Stimulated activated naive CD4-positive, alpha-beta T cell (primary cell): ENCODE data around the gene MACROD2.

ENCODE experiments used
- DNase-seq, 6 experiments: peaks; one replicate each; lab custom pipeline; 2025; lab: John Stamatoyannopoulos, UW

The MACROD2 gene

DNA sequence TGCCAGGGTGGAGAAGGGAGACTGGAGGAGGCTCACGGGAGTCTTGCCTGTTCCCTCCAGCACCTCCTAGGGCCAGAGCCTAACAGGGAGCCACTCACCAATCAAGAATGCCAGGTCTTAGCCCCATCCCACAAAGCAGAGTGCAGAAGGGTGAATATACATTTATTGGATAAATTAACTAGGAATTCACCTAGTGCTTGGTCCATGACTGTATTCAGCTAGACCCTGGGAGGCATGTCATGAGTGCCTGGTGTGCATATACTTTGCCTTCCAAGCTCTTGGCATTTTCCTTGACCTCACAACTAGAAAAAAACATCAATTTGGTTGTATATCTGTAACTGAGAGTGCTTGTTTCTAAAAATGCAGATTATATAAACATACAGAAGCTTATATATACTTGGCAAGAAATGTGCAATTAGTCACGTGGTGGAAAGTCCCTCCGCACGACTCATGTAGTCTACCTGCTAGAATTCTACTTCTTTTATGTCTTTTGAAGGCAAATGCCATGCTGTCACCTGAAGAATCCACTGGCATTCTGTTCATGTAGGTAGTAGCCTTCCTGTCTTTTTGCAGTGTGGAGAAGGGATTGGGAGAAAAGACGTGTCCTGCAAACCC lies 1586.9 kb downstream of the MACROD2 start:
- DNase-seq: no peak

DNA sequence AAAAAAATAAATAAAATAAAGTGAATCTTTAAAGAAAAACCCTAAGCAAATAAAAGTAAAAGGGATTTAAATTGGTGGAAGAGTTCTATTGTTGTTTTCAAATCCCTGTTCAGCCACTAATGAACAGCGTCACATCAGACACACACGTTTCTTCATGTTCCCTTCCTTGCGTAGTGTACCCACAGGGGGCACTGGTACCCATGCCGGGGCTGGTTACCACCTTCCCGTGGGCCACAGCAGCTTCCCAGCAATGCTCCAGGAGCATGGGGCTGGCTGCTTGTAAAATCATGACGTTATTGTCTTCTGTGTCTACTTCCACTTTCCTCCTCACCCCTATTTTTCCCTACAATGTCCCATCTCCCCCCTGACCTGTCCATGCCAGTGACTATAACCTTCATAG lies 1589.2 kb downstream of the MACROD2 start:
- no peak for DNase-seq

DNA sequence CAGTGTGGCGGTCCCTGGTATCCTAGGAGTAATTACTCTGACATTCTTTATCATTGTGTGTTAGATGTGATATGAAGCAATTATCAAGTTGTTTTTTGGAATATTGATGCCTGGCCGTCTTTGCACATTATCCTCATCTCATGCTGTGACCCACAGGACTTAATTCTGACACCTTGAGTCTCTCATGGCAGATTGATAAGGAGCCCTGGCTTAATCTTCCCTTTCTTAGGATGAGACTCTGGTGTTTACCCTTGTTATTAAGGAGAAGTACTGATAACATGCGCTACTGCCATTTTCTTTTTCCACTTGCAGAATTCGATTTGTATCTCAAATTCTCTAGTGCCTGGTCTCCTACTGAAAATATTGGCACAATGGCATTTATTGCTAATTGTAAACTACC lies 1597.8 kb downstream of the MACROD2 start:
- no peak for DNase-seq

DNA sequence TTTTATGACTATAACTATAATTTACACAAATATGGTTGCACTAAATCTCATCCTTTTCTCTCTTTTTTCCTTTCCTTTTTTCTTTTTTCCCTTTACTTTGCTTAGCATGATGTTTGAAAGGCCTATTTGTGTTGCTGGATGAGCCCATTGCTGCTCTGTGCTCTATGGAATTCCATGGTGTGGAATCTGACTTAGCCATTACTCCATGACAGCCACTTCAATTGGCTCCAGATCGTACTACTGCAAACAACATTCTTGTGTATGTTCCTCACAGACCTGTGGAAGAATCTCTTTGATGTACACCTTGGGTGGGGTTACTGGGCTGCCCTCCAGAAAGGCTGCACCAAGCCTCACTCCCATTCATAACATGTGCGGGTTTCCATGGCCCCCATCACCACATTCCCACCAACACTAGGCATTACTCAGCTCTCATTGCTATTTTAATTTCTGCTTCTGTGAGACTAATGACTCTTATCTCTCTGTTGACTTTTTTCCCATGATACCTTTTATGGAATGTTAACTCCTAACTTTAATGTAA lies 1598.9 kb downstream of the MACROD2 start:
- no peak for DNase-seq

DNA sequence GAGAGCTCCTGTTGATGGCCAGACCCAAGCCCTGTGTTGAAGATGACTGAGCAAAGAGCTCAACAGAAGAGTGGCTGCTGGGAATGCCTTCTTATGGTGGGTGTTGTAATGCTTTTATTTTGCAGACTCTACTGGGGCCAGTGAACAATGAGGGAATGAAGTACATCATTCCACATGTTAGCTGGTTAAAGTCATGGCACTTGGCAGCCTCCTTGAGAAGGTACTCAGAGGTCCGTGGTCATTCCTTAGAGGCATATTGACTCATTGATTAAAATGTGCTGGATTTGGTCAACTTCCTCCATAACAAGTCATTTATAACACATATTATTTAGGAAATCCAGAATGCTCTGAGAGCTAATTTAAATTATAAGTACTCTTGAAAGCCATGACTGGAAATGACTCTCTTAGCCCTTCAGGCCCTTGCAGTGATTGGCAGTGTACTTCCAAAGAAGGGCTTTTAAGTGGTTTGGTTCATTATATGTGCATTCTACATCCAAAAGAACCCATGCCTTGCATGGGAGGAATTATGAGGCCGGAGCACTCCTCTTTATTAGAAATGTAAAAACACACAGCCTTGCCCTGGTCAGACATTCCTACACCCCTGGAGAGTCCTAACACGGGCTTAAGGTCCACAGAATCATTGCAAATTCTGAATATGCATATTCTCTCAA lies 1601.0 kb downstream of the MACROD2 start:
- no peak for DNase-seq

DNA sequence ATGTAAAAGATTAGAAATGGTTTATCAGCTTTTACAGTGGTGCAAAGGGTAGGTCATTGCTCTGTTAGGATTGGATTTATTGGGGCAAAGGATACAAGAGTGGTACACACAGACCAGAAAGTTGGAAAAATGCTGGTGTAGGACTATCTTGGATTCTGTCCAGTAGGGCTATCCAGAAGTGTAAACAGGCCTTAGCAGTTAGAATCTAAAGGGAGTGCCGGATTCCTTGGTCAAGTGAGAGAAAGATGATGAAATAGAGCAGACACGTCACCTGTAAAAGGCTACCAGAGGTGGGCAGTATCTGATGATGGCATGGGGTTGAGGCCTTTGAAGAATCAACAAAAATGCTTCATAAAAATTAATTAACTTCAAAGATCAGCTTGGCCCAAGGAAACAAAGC lies 1602.0 kb downstream of the MACROD2 start:
- DNase-seq: no peak

DNA sequence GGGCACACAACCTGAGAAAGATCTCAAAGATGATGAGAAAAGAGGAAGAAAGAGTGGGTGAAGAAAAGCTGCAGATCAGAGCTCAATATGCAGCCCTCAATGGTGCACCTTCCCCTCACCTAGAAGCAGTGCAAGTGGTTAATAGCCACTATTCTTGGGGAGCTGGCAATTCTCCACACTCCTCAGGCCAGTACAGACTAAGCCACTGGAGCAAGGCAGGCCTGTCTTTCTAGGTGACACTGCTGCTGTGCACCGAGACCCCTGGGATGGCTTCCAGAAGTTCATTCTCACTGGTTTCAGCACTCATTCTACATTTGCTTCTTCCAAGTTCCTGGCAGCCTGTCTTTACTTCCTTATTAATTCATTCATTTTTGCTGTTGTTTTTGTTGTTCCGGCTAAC lies 1604.6 kb downstream of the MACROD2 start:
- no peak for DNase-seq

DNA sequence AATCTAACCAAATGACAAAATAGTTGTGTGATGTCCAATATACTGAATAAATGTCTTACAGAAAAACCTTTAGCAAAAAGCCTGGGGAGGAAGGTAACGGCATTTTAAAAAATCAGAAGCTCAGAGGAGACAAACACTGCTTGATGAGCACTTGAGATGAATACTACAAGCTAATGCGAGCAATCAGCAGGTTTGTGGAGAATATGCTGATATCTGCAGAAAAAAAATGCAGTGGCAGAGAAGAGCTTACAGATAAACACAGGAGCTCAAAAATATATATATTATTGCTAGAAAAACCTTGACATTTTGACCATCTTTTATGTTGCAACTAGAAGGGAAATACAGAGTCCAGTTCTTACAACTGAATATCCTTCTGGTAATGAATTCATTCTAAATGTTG lies 1605.2 kb downstream of the MACROD2 start:
- no peak for DNase-seq

DNA sequence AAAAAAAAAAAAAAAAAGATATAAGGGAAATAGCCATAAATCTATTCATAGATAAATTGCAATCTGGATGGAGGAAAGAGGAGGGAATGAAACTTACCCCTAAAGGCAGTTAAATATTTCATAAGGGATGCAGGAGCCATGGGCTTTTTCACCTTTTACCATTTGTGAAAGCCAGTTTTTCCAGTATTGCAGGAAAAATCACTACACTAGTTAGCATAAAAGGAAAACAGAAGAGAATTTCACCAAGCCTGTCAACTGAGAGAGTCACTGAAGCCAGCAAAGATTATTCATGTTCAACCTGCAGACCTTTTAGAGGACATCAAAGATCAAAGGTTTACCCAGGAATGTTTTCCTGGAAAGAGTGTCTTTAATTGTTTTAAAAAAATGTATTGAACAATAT lies 1608.2 kb downstream of the MACROD2 start:
- DNase-seq: no peak

DNA sequence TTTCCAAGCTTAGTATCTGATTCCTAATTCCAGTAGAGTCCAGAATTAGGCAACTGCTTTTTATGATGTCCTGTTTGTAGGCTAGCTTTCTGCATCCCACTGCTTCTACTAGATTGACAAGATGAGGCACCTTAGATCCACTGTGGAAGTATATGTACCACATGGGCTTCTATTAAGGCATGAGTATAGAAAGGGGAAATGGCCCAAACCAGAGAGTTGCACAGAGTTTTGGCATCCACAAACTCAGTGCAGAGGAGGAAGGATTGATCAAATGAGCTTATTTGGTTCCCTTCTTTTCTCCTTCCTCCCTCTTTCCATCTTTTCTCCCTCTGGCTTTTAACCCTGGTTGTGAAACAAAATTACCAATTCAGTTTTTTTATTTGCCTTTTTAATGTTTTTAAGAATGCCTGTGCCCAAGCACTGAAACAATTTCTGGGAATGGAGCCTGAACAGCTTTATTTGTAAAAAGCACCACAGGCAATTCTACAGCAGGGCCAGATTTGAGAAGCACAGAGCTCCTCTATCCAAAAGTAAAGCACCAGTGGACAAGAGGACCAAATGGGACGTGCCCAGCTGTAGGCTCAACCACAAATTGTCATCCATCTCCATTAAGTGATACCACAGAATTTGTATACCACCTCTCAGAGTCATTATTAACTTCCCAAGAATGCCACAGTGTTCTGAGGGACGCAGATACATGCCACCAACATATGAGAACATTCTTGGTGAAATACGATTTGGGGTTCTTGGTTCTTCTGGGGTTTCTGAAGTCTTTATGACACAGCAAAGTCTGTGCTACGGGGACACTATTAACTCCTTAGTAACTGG lies 1608.9 kb downstream of the MACROD2 start:
- no peak for DNase-seq

DNA sequence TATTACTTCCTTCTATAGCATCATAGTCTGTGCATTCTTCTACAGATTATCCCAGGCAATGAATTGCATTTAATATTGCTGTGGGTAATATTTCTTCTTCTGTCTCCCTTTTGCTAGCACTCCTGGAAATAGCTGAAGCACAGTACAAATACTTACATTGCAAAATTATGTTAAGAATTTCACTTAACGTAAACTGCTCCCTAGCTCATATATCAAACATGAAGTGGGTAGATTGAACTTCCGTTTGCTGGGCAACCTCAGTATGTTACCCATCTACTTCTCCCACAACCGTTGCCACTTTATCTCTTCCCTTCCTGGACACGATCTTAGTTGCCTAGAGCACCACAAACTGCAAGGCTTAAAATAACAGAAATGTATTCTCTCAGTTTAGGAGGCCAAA lies 1614.6 kb downstream of the MACROD2 start:
- DNase-seq: no peak

DNA sequence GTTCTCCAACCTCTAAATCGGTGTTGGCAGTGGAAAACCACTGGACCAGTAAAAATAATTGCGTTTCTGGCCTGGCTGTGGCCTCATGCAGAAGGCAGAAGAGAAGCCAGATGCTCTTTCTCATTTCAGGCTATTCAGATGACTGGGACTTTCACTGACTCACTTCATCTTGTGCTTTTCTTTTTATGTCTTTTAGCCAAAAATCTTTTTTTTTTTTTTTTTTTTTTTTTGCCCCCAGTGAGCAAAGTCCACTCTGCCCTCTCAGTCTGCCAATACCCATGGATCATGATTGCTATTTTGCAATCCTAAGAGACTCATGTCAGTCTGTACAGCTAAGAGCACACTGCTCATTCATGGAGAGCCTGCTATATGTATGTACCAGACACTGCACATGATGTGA lies 1615.5 kb downstream of the MACROD2 start:
- DNase-seq: no peak

DNA sequence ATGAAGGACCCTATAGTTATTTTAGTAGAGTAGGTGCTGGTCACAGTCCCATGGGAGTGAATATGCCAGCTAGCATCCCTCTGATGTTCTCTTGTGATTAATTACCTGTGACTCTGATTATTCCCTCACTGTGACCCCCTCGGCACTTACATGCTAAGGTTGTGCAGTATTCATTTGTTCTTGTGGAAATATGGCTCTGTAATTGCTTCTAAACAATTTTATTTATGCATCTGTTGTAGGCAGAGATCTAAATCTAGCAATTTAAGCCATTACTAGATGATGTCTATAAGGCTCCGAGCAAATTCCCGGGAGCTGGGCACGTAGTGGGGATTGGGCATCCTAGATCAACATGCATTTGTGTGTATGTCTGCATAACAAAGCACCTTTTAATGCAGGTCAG lies 1616.2 kb downstream of the MACROD2 start:
- no peak for DNase-seq

DNA sequence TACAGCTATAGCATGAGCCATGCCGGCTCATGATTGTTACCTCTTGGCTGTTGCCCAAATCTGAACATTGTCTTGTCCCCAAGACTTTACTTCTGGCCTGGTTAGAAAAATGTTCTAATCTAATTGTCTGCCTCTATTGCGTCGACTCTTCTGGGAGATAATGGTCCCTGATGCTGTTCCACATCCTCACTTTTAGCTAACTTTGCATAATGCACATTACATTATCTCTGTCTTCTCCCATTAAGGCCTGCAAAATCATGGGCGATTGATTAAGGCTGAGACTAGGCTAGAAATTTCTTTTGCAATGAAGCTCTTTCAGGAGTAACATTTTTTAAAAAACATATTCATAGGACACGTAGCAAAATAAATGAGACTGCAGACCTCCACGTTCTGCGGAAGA lies 1616.9 kb downstream of the MACROD2 start:
- no peak for DNase-seq

DNA sequence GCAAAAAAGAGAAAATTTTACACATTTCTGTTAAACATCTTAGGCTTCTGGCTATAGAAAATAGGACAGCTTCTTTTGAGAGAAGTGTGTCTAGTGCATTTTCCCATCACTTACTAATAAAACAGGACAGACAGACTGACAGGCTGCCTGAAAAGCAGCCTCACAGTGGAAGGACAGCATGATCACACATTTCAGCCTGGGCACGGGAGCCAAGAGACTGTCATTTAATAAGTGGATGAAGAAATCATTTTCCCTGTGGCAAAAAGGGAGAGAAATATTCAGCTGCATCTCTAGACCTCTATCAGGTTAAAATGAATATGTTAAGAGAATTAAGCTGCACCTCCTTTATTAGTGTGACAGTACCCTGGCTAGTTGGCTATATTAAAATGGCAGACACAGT lies 1617.5 kb downstream of the MACROD2 start:
- no peak for DNase-seq

DNA sequence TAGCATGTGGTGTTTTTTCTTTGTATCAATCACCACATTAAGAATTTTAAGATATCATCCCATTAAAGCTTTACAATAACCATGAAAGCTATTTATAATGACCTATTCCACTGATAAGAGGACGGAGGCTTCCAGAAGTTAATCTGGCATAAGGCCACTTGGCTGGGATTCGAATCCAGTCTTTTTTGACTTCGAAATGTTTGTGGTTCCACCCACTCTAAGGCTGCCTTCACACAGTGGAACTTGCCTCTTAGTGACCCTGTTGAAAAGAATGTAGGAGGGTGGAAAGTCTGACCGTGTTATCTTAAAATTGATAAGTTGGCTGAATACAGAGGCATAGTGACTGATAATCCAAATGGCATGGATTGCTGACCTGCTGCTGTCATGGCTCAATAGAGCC lies 1618.2 kb downstream of the MACROD2 start:
- no peak for DNase-seq

DNA sequence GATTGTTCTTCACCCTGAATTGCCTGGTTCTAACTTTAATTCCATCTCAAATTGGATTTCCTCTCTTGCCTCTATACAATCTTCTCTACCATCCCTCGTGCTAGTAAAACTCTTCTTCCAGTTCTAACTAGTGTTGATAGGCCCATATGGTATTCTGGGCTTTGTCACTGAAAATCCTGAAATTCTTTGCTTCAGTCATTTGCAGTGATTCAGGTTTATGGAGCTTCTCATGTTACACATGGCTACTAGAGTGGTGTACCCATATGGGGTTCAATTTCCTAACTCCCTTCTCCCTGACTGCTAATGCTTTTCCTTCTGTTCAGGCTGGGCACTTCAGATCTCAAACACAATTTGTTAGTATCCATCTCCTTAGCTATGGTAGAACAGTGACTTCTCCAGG lies 1621.3 kb downstream of the MACROD2 start:
- no peak for DNase-seq

DNA sequence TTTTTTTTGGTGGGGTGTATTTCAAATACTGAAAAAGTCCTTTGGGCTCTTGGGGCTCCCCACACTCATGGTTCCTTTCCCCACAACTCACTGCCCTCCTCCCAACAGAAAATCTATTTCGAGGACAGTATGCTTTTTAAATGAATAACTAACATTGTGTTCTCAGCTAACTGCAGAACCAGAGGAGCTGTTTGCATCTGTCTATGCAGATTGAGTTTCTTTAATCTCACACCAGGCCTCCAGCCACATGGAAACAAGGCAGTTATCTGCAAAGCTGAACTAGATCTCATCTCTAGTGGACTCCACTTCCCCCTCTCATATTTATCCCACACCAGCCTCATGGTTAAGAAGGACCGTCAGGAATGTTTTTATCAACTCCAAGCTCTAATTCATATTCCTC lies 1622.8 kb downstream of the MACROD2 start:
- no peak for DNase-seq

DNA sequence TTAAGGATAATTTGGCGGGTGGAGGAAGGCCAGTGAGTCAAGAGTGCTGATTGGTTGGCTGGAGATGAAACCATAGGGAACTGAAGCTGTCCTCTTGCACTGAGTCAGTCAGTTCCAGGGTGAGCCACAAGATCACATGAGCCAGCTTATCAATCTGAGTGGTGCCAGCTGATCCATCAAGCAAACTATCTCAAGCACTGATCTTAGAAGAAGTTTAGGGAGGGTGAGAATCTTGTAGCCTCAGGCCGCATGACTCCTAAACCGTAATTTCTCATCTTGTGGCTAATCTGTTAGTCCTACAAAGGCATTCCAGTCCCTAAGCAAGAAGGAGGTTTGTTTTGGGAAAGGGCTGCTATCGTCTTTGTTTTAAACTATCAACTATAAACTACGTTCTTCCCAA lies 1623.6 kb downstream of the MACROD2 start:
- no peak for DNase-seq

DNA sequence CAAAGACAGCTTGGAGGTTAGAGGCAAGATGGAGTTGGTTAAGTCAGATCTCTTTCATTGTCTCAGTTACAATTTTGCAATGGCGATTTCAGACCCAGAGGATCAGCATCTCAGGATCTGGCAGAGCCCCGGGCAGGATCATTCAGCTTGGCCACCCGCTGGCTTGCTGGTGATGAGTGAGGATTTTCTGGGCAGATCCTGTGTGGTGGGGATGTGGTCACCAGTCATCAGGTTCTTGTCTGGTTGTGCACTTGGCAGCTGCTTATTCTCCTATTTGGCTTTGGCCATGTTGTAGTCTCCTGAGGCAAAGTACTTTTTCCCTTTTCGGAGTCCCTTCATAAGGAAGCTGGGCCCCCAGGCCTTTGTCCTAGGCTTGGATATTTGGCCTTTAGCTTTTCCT lies 1624.0 kb downstream of the MACROD2 start:
- no peak for DNase-seq

DNA sequence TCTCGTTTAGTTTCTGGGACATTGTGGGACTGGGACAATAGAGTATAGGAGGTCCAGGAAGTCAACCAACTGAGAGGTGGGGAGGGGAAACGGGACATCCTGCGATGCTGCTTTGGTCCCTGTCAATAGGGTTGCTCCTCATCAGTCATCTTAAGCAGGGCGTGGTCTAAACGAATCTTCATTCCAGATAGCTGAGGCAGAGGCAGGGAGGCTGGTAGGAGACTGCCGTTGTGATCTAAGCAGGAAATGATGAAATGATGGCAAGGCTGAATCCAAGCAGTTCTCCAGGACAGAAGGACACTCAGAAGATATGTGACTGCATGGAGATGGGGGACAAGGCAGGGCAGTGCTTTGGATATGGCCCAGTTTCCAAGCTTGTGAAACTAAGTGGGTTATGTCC lies 1624.5 kb downstream of the MACROD2 start:
- DNase-seq: no peak

DNA sequence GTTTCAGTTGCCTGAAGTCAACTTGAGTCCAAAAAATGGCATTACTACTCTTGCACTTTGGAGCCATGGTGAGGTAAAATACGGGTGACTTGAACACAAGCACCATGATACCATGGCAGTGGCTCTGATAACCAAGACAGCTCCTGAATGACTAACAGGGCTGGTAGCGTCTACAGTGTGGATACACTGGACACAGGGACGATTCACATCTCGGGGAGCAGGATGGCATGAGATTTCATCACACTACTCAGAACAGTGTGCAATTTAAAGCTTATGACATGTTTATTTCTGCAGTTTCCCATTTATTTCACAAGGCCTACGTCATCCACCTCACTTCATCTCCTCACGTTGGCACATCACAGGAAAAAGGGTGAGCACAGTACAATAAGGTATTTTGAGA lies 1627.1 kb downstream of the MACROD2 start:
- no peak for DNase-seq

DNA sequence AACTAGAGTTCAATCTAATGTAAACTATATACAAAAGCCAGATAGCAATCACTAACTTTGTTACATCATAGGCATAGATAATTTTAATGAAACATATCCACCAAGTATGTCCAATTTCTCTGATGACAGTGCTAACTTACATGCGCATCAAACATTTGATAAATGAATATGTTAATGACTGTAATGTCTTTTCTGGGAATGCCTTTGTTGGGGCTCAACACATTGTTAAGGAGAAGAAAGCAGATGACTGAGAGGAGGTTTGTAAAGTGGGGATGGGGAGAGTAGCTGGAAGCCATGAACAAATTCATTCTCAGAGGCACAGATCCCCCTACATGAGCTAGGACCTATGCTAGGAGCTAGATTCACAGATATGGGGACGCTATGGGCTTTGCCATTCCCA lies 1627.9 kb downstream of the MACROD2 start:
- DNase-seq: no peak
